ENCODE results near the gene PRSS2. TPM values are rescaled to one million over a fixed set of nuclear protein-coding genes. Genes with fewer than 3 reads are reported as not detected.

PRSS2 gene
- total and polyA plus RNA-seq, 9 donors: 0.09 to 1.3 (median 1.2) TPM; not detected in 6

- 41% methylated on average over 2 of the region's 5 CpGs for WGBS (ENCODE audit: insufficient coverage)
- Histone ChIP-seq H3K27ac (ENCODE audit: low read length) (no peak overlapping the region), H3K4me1 (ENCODE audit: control insufficient read depth, insufficient read depth, low read length) (peaks cover 15% of the 10 kb centered on the region), H3K27me3 (ENCODE audit: control insufficient read depth, insufficient read depth, low read length) (peaks cover 40% of the 10 kb centered on the region), H3K36me3 (ENCODE audit: control insufficient read depth, insufficient read depth, low read length) (no peaks in the 10 kb centered on the region), H3K4me3 (ENCODE audit: low read length) (no peak overlapping the region), H3K9me3 (replicated peaks; ENCODE audit: control insufficient read depth, low read depth, low read length) (no peaks in the 10 kb centered on the region)
- DNase-seq: no peak
Observed at GRCh38 chr7:142793156-142793555, 22.4 kb downstream of the PRSS2 start.

- Histone ChIP-seq H3K27me3 (ENCODE audit: control insufficient read depth, insufficient read depth, low read length) (peaks cover 55% of the 10 kb centered on the region), H3K27ac (ENCODE audit: low read length) (no peak overlapping the region), H3K9me3 (replicated peaks; ENCODE audit: control insufficient read depth, low read depth, low read length) (no peaks in the 10 kb centered on the region), H3K36me3 (ENCODE audit: control insufficient read depth, insufficient read depth, low read length) (no peaks in the 10 kb centered on the region), H3K4me3 (ENCODE audit: low read length) (no peak overlapping the region), H3K4me1 (ENCODE audit: control insufficient read depth, insufficient read depth, low read length) (peaks cover 15% of the 10 kb centered on the region)
- 50% methylated on average over 2 of the region's 5 CpGs for WGBS (ENCODE audit: insufficient coverage)
- no peak for DNase-seq
Observed at GRCh38 chr7:142795339-142795863, 24.6 kb downstream of the PRSS2 start.

GRCh38 chr7:142796001-142796500, 25.3 kb downstream of the PRSS2 start:
- H3K4me1 ChIP-seq (ENCODE audit: control insufficient read depth, insufficient read depth, low read length): peaks cover 15% of the 10 kb centered on the region
- WGBS (ENCODE audit: insufficient coverage): 13% methylated on average over 5 of the region's 9 CpGs
- no peaks in the 10 kb centered on the region for H3K36me3 ChIP-seq (ENCODE audit: control insufficient read depth, insufficient read depth, low read length)
- H3K27ac ChIP-seq (ENCODE audit: low read length): no peak overlapping the region
- peaks cover 60% of the 10 kb centered on the region for H3K27me3 ChIP-seq (ENCODE audit: control insufficient read depth, insufficient read depth, low read length)
- no peaks in the 10 kb centered on the region for H3K9me3 ChIP-seq (replicated peaks; ENCODE audit: control insufficient read depth, low read depth, low read length)
- H3K4me3 ChIP-seq (ENCODE audit: low read length): no peak overlapping the region
- DNase-seq: no peak

GRCh38 chr7:142796501-142797390, 26.0 kb downstream of the PRSS2 start:
- no peak overlapping the region for H3K27ac ChIP-seq (ENCODE audit: low read length)
- peaks cover 15% of the 10 kb centered on the region for H3K4me1 ChIP-seq (ENCODE audit: control insufficient read depth, insufficient read depth, low read length)
- no peak for DNase-seq
- H3K27me3 ChIP-seq (ENCODE audit: control insufficient read depth, insufficient read depth, low read length): peaks cover 64% of the 10 kb centered on the region
- WGBS (ENCODE audit: insufficient coverage): 2% methylated on average over 74 of the region's 74 CpGs
- H3K9me3 ChIP-seq (replicated peaks; ENCODE audit: control insufficient read depth, low read depth, low read length): no peaks in the 10 kb centered on the region
- peak overlapping the region; percentile 22 for H3K4me3 ChIP-seq (ENCODE audit: low read length)
- no peaks in the 10 kb centered on the region for H3K36me3 ChIP-seq (ENCODE audit: control insufficient read depth, insufficient read depth, low read length)

GRCh38 chr7:142797391-142798377, 26.9 kb downstream of the PRSS2 start:
- Histone ChIP-seq H3K9me3 (replicated peaks; ENCODE audit: control insufficient read depth, low read depth, low read length) (no peaks in the 10 kb centered on the region), H3K27me3 (ENCODE audit: control insufficient read depth, insufficient read depth, low read length) (peaks cover 62% of the 10 kb centered on the region), H3K4me1 (ENCODE audit: control insufficient read depth, insufficient read depth, low read length) (peaks cover 15% of the 10 kb centered on the region), H3K27ac (ENCODE audit: low read length) (peak overlapping the region; percentile 20), H3K36me3 (ENCODE audit: control insufficient read depth, insufficient read depth, low read length) (no peaks in the 10 kb centered on the region), H3K4me3 (ENCODE audit: low read length) (peak overlapping the region; percentile 22)
- DNase-seq: no peak
- WGBS (ENCODE audit: insufficient coverage): 1% methylated on average over 25 of the region's 33 CpGs

- Histone ChIP-seq H3K36me3 (ENCODE audit: control insufficient read depth, insufficient read depth, low read length) (no peaks in the 10 kb centered on the region), H3K4me1 (ENCODE audit: control insufficient read depth, insufficient read depth, low read length) (peaks cover 15% of the 10 kb centered on the region), H3K27ac (ENCODE audit: low read length) (no peak overlapping the region), H3K9me3 (replicated peaks; ENCODE audit: control insufficient read depth, low read depth, low read length) (no peaks in the 10 kb centered on the region), H3K4me3 (ENCODE audit: low read length) (no peak overlapping the region), H3K27me3 (ENCODE audit: control insufficient read depth, insufficient read depth, low read length) (peaks cover 61% of the 10 kb centered on the region)
- no peak for DNase-seq
- 70% methylated on average over 2 of the region's 11 CpGs for WGBS (ENCODE audit: insufficient coverage)
Observed at GRCh38 chr7:142798451-142799436, 28.0 kb downstream of the PRSS2 start.

- Histone ChIP-seq H3K4me3 (ENCODE audit: low read length) (no peak overlapping the region), H3K4me1 (ENCODE audit: control insufficient read depth, insufficient read depth, low read length) (peaks cover 15% of the 10 kb centered on the region), H3K9me3 (replicated peaks; ENCODE audit: control insufficient read depth, low read depth, low read length) (no peaks in the 10 kb centered on the region), H3K27me3 (ENCODE audit: control insufficient read depth, insufficient read depth, low read length) (peaks cover 58% of the 10 kb centered on the region), H3K27ac (ENCODE audit: low read length) (no peak overlapping the region), H3K36me3 (ENCODE audit: control insufficient read depth, insufficient read depth, low read length) (no peaks in the 10 kb centered on the region)
- no peak for DNase-seq
- 43% methylated on average over 1 of the region's 3 CpGs for WGBS (ENCODE audit: insufficient coverage)
Observed at GRCh38 chr7:142799437-142799835, 28.7 kb downstream of the PRSS2 start.

- no peaks in the 10 kb centered on the region for H3K9me3 ChIP-seq (replicated peaks; ENCODE audit: control insufficient read depth, low read depth, low read length)
- H3K27me3 ChIP-seq (ENCODE audit: control insufficient read depth, insufficient read depth, low read length): peaks cover 55% of the 10 kb centered on the region
- no peak overlapping the region for H3K27ac ChIP-seq (ENCODE audit: low read length)
- DNase-seq: no peak
- WGBS (ENCODE audit: insufficient coverage): no CpG with 5 or more reads among the region's 1 CpG
- no peak overlapping the region for H3K4me3 ChIP-seq (ENCODE audit: low read length)
- no peaks in the 10 kb centered on the region for H3K36me3 ChIP-seq (ENCODE audit: control insufficient read depth, insufficient read depth, low read length)
- H3K4me1 ChIP-seq (ENCODE audit: control insufficient read depth, insufficient read depth, low read length): peaks cover 15% of the 10 kb centered on the region
Observed at GRCh38 chr7:142800088-142800487, 29.3 kb downstream of the PRSS2 start.

- H3K27me3 ChIP-seq (ENCODE audit: control insufficient read depth, insufficient read depth, low read length): peaks cover 48% of the 10 kb centered on the region
- no peak overlapping the region for H3K4me3 ChIP-seq (ENCODE audit: low read length)
Observed at GRCh38 chr7:142800699-142801260, 30.0 kb downstream of the PRSS2 start.

More at GRCh38 chr7:142800699-142801260, 30.0 kb downstream of the PRSS2 start:
- peaks cover 15% of the 10 kb centered on the region for H3K4me1 ChIP-seq (ENCODE audit: control insufficient read depth, insufficient read depth, low read length)
- no peak overlapping the region for H3K27ac ChIP-seq (ENCODE audit: low read length)
- DNase-seq: no peak
- WGBS (ENCODE audit: insufficient coverage): no CpG with 5 or more reads among the region's 7 CpGs
- H3K36me3 ChIP-seq (ENCODE audit: control insufficient read depth, insufficient read depth, low read length): no peaks in the 10 kb centered on the region
- H3K9me3 ChIP-seq (replicated peaks; ENCODE audit: control insufficient read depth, low read depth, low read length): no peaks in the 10 kb centered on the region

Measured in muscle of leg (tissue), 11 donors.